Right lobe of liver (tissue), 6 donors: ENCODE measurements around the gene HHLA2. TPM values are rescaled to one million over a fixed set of nuclear protein-coding genes. Genes with fewer than 3 reads are reported as not detected.

Experiments
- ATAC-seq, 4 donors: fragments of 200-7000 bp; cut with Tn5 transposase; one replicate each; pipeline ENCODE4 v1.9.1; 2020; ENCODE audit warnings: mild to moderate bottlenecking in 4 of 4, moderate library complexity in 4 of 4
- DNase-seq, 3 donors: peaks; one replicate each; pipeline ENCODE4 v3.0.0-alpha.2; 2020
- H3K27ac ChIP-seq, 3 donors: fragments of 200-600 bp; one replicate each; pipeline ENCODE4 v1.8.0; 2022
- H3K27me3 ChIP-seq, 2 donors: fragments of 200-600 bp; one replicate each; pipeline ENCODE4 v1.8.0; 2022
- H3K36me3 ChIP-seq, 4 donors: fragments of 200-600 bp; sonication (generic) in 1 of 4; one replicate each; pipeline versions ENCODE4 v1.5.1 to v1.8.0; 2017 to 2022; ENCODE audit warnings: control low read depth in 1 of 4
- H3K4me1 ChIP-seq, 4 donors: fragments of 200-600 bp; sonication (generic) in 1 of 4; one replicate each; pipeline versions ENCODE4 v1.5.1 to v1.8.0; 2017 to 2022; ENCODE audit warnings: control low read depth in 1 of 4
- H3K4me3 ChIP-seq, 3 donors: fragments of 200-600 bp; one replicate each; pipeline ENCODE4 v1.8.0; 2022
- H3K9me3 ChIP-seq, 4 donors: fragments of 200-600 bp; sonication (generic) in 1 of 4; one replicate each; pipeline versions ENCODE4 v1.5.1 to v1.8.0; 2017 to 2022; ENCODE audit warnings: control low read depth in 1 of 4
- CTCF ChIP-seq, 4 donors: fragments of 200-600 bp in 3 of 4; fragments of 450-650 bp in 1 of 4; IDR thresholded peaks; one replicate each; pipeline versions ENCODE4 v1.5.1 to v1.8.0; 2016 to 2022; ENCODE audit warnings: antibody characterized with exemption in 4 of 4, mild to moderate bottlenecking in 2 of 4
- POLR2A ChIP-seq: fragments of 450-650 bp; IDR thresholded peaks from one replicate; pipeline ENCODE4 v1.6.1; 2017; ENCODE audit warnings: antibody characterized with exemption, mild to moderate bottlenecking
- WGBS: methylation state at CpG from one replicate; pipeline ENCODE4 v1.1.6; 2018; ENCODE audit warnings: low coverage, low lambda C conversion rate; ENCODE audit not compliant: insufficient coverage; ENCODE audit errors: missing lambda C conversion rate; 5-methylcytosine and 5-hydroxymethylcytosine counted together
- intact Hi-C, 2 donors: fragments of 100-400 bp; cut with DNase I; formaldehyde crosslinking; loops; one replicate each; pipeline versions ENCODE4 v1.11.2 to v1.14.1; 2022
- long read RNA-seq: library from polyadenylated mRNA; unstranded; transcript quantifications from one replicate; pipeline ENCODE4 v2.0.0, GENCODE V29; 2019
- total RNA-seq, 6 experiments: library from RNA; depleted of rRNA in 2 of 6; stranded (reverse); fragments of >200 nt in 2 of 6; fragmentation: NEBNext Ultra II Directional in 3 of 6; extraction: Animal tissue kit (Norgen Biotek cat#: 25700) in 3 of 6; gene quantifications; one replicate each; pipeline versions ENCODE4 v1.1.0 to v1.2.4, GENCODE V29; 2016 to 2023
- donor health status: DM: no; HTN: yes; CAD: no.
- donor health status: DM: no; HTN: no; CAD: no.
- donor health status: DM: no; HTN: no; CAD: no.
- donor health status: DM: no; HTN: yes; CAD: no.
- donor health status: DM: no; HTN: yes; CAD: no.

Gene HHLA2, protein sequence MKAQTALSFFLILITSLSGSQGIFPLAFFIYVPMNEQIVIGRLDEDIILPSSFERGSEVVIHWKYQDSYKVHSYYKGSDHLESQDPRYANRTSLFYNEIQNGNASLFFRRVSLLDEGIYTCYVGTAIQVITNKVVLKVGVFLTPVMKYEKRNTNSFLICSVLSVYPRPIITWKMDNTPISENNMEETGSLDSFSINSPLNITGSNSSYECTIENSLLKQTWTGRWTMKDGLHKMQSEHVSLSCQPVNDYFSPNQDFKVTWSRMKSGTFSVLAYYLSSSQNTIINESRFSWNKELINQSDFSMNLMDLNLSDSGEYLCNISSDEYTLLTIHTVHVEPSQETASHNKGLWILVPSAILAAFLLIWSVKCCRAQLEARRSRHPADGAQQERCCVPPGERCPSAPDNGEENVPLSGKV
- not detected for total RNA-seq
- long read RNA-seq = 0 reads

GRCh38 chr3:108296239-108296638 is at the start of gene HHLA2:
TSS of gene HHLA2 (plus strand) at chr3:108296548. CDS start at chr3:108351814, 55,266 bp downstream.
- DNase-seq = no peak

GRCh38 chr3:108250626-108251025 is 45.7 kb upstream of the HHLA2 start:
- TF ChIP-seq CTCF (IDR thresholded peaks at IDR 0.05) = no peak
- TF ChIP-seq POLR2A = no peak

More at GRCh38 chr3:108296239-108296638, at the start of gene HHLA2:
- ATAC-seq = no peak
- Histone ChIP-seq H3K27ac (no peak within 1 kb of the TSS), H3K9me3 (no peaks in the 10 kb centered on the region), H3K4me3 (no peak within 1 kb of the TSS), H3K36me3 (no peaks in the 10 kb centered on the region), H3K4me1 (peaks cover 0 to 5% (median 2%) of the 10 kb centered on the region in 4 donors), H3K27me3 (no peaks in the 10 kb centered on the region)
- TF ChIP-seq POLR2A (no peak), CTCF (IDR thresholded peaks at IDR 0.05) (no peak)
- 59% methylated on average over 2 of the region's 2 CpGs for WGBS
- intact Hi-C loops = no loop called here

GRCh38 chr3:108251265-108251664 is 45.1 kb upstream of the HHLA2 start:
- Histone ChIP-seq H3K27ac (no peak overlapping the region), H3K9me3 (no peaks in the 10 kb centered on the region), H3K36me3 (no peaks in the 10 kb centered on the region), H3K4me1 (no peaks in the 10 kb centered on the region), H3K27me3 (no peaks in the 10 kb centered on the region), H3K4me3 (no peak overlapping the region)
- no peak for ATAC-seq
- TF ChIP-seq POLR2A (no peak), CTCF (IDR thresholded peaks at IDR 0.05) (no peak)
- intact Hi-C loops = no loop called here
- DNase-seq = no peak
- WGBS = 88% methylated on average over 4 of the region's 4 CpGs

More at GRCh38 chr3:108250626-108251025, 45.7 kb upstream of the HHLA2 start:
- DNase-seq (no peak), ATAC-seq (no peak)
- Histone ChIP-seq H3K9me3 (no peaks in the 10 kb centered on the region), H3K27ac (no peak overlapping the region), H3K27me3 (no peaks in the 10 kb centered on the region), H3K4me1 (no peaks in the 10 kb centered on the region), H3K4me3 (no peak overlapping the region), H3K36me3 (no peaks in the 10 kb centered on the region)
- WGBS = 72% methylated on average over 2 of the region's 2 CpGs
- intact Hi-C loops = no loop called here

DNA sequence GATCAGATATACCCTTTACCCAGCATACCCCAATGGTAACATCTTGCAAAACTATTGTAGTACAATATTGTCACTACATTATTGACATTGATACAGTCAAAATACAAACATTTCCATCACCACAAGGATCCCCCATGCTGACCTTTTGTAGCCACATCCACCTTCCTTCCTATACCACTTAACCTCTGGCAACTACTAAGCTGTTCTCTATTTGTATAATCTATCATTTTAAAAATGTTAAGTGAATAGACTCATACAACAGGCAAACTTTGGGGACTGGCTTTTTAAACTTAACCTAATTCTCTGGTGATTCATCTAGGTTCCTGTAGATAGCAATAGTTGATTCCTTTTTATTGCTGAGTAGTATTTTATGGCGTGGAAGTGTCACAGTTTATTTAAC is 44.5 kb upstream of the HHLA2 start:
- Histone ChIP-seq H3K4me1 (no peaks in the 10 kb centered on the region), H3K27me3 (no peaks in the 10 kb centered on the region), H3K9me3 (no peaks in the 10 kb centered on the region), H3K4me3 (no peak overlapping the region), H3K27ac (no peak overlapping the region), H3K36me3 (no peaks in the 10 kb centered on the region)
- intact Hi-C loops = no loop called here
- no peak for TF ChIP-seq CTCF (IDR thresholded peaks at IDR 0.05)
- no peak for TF ChIP-seq POLR2A
- no peak for ATAC-seq
- no peak for DNase-seq
- WGBS = 88% methylated on average over 1 of the region's 1 CpG
